LNCAP (cell line): Measurements from ENCODE around the gene ACAP2.

Source experiments
- TF ChIP-seq, protein P1 (sequence below): fragments of 450-650 bp; IDR thresholded peaks from 2 replicates; pipeline ENCODE4 v1.5.1; 2017; ENCODE audit warnings: mild to moderate bottlenecking

ACAP2 gene

GRCh38 chr3:195251336-195252065 lies 191.3 kb downstream of the ACAP2 start:
- TF ChIP-seq, protein P1, sequence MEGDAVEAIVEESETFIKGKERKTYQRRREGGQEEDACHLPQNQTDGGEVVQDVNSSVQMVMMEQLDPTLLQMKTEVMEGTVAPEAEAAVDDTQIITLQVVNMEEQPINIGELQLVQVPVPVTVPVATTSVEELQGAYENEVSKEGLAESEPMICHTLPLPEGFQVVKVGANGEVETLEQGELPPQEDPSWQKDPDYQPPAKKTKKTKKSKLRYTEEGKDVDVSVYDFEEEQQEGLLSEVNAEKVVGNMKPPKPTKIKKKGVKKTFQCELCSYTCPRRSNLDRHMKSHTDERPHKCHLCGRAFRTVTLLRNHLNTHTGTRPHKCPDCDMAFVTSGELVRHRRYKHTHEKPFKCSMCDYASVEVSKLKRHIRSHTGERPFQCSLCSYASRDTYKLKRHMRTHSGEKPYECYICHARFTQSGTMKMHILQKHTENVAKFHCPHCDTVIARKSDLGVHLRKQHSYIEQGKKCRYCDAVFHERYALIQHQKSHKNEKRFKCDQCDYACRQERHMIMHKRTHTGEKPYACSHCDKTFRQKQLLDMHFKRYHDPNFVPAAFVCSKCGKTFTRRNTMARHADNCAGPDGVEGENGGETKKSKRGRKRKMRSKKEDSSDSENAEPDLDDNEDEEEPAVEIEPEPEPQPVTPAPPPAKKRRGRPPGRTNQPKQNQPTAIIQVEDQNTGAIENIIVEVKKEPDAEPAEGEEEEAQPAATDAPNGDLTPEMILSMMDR = no peak

DNA sequence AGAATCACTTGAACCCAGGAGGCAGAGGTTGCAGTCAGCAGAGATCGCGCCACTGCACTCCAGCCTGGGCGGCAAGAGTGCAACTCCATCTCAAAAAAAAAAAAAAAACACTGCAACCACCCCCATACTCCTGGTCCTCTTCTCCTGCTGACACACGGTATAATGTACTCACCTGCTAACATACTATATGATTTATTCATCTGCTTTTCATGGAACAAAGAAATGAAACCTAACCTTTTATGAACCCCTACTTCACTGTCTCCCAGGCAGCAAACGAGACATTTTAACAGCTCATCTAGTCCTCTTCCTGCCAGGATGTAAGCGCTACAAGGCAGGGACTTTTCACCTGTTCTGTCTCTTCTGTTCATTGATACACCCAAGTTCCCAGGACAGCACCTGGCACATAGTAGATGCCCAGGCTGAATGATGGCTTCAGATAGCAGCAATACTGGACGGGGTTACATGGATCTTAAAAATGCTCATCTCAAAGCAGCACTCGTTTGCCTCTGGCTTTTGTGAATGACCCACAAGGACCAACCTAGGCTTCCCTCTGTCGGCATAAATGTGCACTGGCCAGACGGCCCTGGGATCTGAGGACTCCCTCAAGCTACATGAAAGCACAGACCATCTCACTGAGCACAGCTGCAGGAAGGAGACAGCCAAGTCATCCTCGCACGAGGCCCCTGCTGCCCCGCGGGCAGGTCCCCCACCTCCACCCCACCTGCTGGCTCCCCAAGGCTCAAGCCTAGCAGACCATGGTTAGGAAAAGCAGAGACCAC lies 192.2 kb downstream of the ACAP2 start:
- TF ChIP-seq, protein P1 = no peak

DNA sequence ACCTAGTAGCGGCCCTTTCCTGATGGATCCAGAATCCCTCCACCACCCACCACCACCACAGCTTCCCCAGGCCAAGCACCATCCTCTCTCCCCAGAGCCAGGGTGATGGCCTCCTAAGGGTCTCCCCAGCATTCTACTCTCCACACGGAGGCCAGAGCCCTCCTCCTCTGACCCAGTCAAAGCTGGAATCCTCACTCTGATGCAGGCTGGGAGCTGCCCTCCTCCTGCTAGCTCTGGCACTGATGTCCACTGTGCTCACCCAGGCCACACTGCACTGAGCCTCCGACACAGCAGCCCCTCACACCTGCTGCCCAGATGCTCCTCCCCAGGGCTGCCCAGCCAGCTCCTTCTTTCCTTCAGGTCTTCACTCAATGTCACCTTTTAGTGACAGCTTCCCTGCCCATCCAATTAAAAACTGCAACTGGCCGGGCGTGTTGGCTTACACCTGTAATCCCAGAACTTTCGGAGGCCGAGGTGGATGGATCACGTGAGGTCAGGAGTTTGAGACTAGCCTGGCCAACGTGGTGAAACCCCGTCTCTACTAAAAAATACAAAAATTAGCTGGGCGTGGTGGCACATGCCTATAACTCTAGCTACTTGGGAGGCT lies 192.9 kb downstream of the ACAP2 start:
- TF ChIP-seq, protein P1 = no peak

- TF ChIP-seq, protein P1 = no peak
These were observed 193.6 kb downstream of the ACAP2 start for GRCh38 chr3:195249057-195249770.

DNA sequence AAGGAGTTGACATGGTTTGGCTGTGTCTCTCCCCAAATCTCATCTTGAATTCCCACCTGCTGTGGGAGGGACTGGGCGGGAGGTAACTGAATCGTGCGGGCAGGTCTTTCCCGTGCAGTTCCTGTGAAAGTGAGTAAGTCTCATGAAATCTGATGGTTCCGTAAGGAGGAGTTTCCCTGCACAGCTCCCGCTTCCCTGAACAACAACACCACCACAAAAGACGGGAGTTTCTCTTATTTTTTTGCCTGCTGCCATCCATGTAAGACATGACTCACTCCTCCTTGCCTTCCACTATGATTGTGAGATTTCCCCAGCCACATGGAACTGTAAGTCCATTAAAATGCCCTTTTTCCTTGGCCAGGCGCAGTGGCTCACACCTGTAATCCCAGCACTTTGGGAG lies 194.5 kb downstream of the ACAP2 start:
- TF ChIP-seq, protein P1 = no peak

GRCh38 chr3:195247863-195248189 lies 195.0 kb downstream of the ACAP2 start:
- TF ChIP-seq, protein P1 = no peak

- TF ChIP-seq, protein P1 = no peak
These were observed 195.5 kb downstream of the ACAP2 start for GRCh38 chr3:195247086-195247862.
